SK-N-SH (cell line): Measurements from ENCODE around the gene TEN1.

Source experiments
- EZH2phosphoT487 ChIP-seq: fragments of 200-600 bp; sonication (generic); IDR thresholded peaks from 2 replicates; pipeline ENCODE4 v1.6.1; 2017; ENCODE audit warnings: low read depth, mixed run types, mild to moderate bottlenecking, antibody characterized with exemption, moderate library complexity, borderline replicate concordance
- MAX ChIP-seq: IDR thresholded peaks from 2 replicates; pipeline ENCODE4 v1.4.0; 2012; ENCODE audit warnings: low read depth
- MXI1 ChIP-seq: IDR thresholded peaks from 2 replicates; pipeline ENCODE4 v1.6.1; 2012; ENCODE audit warnings: mild to moderate bottlenecking, low read depth, low read length, improper control_type of control experiment
- NFIC ChIP-seq: IDR thresholded peaks from 2 replicates; pipeline ENCODE4 v1.4.0; 2012; ENCODE audit warnings: borderline replicate concordance
- NRF1 ChIP-seq: IDR thresholded peaks from 2 replicates; pipeline ENCODE4 v1.6.1; 2012; ENCODE audit warnings: low read depth, mild to moderate bottlenecking, low read length
- POLR2AphosphoS5 ChIP-seq: IDR thresholded peaks from 2 replicates; pipeline ENCODE4 v1.6.1; 2012; ENCODE audit warnings: low read depth, low read length
- RAD21 ChIP-seq: IDR thresholded peaks from 2 replicates; pipeline ENCODE4 v1.6.1; 2012; ENCODE audit warnings: mild to moderate bottlenecking, low read length
- TAF1 ChIP-seq: IDR thresholded peaks from 2 replicates; pipeline ENCODE4 v1.6.1; 2012; ENCODE audit warnings: low read depth, mild to moderate bottlenecking, low read length, moderate library complexity, borderline replicate concordance
- TCF12 ChIP-seq: IDR thresholded peaks from 2 replicates; pipeline ENCODE4 v1.4.0; 2012
- TF ChIP-seq, protein P1 (sequence below): fragments of 200-600 bp; sonication (generic); IDR thresholded peaks from 2 replicates; pipeline ENCODE4 v1.6.1; 2017; ENCODE audit warnings: antibody characterized with exemption, mild to moderate bottlenecking, moderate library complexity
- TF ChIP-seq, protein P2 (sequence below): IDR thresholded peaks from 2 replicates; pipeline ENCODE4 v1.6.1; 2012; ENCODE audit warnings: mild to moderate bottlenecking, low read depth, low read length, moderate library complexity

- TF ChIP-seq EZH2phosphoT487 (no peak), TCF12 (no peak; the same call in 1 of the 2 replicates), NRF1 (no peak), TAF1 (peak; percentile 88), NFIC (no peak), POLR2AphosphoS5 (peak; percentile 98), MXI1 (peak; percentile 100), RAD21 (no peak), MAX (peak; percentile 99)
- TF ChIP-seq, protein P1, sequence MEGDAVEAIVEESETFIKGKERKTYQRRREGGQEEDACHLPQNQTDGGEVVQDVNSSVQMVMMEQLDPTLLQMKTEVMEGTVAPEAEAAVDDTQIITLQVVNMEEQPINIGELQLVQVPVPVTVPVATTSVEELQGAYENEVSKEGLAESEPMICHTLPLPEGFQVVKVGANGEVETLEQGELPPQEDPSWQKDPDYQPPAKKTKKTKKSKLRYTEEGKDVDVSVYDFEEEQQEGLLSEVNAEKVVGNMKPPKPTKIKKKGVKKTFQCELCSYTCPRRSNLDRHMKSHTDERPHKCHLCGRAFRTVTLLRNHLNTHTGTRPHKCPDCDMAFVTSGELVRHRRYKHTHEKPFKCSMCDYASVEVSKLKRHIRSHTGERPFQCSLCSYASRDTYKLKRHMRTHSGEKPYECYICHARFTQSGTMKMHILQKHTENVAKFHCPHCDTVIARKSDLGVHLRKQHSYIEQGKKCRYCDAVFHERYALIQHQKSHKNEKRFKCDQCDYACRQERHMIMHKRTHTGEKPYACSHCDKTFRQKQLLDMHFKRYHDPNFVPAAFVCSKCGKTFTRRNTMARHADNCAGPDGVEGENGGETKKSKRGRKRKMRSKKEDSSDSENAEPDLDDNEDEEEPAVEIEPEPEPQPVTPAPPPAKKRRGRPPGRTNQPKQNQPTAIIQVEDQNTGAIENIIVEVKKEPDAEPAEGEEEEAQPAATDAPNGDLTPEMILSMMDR, result 0 out of 2 replicates have a peak, but pooled peaks have one; percentile 13
- TF ChIP-seq, protein P2, sequence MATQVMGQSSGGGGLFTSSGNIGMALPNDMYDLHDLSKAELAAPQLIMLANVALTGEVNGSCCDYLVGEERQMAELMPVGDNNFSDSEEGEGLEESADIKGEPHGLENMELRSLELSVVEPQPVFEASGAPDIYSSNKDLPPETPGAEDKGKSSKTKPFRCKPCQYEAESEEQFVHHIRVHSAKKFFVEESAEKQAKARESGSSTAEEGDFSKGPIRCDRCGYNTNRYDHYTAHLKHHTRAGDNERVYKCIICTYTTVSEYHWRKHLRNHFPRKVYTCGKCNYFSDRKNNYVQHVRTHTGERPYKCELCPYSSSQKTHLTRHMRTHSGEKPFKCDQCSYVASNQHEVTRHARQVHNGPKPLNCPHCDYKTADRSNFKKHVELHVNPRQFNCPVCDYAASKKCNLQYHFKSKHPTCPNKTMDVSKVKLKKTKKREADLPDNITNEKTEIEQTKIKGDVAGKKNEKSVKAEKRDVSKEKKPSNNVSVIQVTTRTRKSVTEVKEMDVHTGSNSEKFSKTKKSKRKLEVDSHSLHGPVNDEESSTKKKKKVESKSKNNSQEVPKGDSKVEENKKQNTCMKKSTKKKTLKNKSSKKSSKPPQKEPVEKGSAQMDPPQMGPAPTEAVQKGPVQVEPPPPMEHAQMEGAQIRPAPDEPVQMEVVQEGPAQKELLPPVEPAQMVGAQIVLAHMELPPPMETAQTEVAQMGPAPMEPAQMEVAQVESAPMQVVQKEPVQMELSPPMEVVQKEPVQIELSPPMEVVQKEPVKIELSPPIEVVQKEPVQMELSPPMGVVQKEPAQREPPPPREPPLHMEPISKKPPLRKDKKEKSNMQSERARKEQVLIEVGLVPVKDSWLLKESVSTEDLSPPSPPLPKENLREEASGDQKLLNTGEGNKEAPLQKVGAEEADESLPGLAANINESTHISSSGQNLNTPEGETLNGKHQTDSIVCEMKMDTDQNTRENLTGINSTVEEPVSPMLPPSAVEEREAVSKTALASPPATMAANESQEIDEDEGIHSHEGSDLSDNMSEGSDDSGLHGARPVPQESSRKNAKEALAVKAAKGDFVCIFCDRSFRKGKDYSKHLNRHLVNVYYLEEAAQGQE, result peak; percentile 35; the same call in 1 of the 2 replicates
These were observed 38.2 kb upstream of the TEN1 start, which contains the start of gene FBF1 for GRCh38 chr17:75940727-75941441.
